GM21717 (cell line): ENCODE measurements around the gene ANO1.
"Not testable (repeated sequence)": the region's sequence is repeated elsewhere in the genome, so short reads cannot be mapped to it uniquely, and the experiment has no call there.

Experiments
- ATAC-seq: cut with Tn5 transposase; IDR thresholded peaks from one replicate; pipeline ENCODE4 v1.9.1; 2021; ENCODE audit warnings: mild to moderate bottlenecking, moderate library complexity; ENCODE audit not compliant: unreplicated experiment

ANO1 gene

DNA sequence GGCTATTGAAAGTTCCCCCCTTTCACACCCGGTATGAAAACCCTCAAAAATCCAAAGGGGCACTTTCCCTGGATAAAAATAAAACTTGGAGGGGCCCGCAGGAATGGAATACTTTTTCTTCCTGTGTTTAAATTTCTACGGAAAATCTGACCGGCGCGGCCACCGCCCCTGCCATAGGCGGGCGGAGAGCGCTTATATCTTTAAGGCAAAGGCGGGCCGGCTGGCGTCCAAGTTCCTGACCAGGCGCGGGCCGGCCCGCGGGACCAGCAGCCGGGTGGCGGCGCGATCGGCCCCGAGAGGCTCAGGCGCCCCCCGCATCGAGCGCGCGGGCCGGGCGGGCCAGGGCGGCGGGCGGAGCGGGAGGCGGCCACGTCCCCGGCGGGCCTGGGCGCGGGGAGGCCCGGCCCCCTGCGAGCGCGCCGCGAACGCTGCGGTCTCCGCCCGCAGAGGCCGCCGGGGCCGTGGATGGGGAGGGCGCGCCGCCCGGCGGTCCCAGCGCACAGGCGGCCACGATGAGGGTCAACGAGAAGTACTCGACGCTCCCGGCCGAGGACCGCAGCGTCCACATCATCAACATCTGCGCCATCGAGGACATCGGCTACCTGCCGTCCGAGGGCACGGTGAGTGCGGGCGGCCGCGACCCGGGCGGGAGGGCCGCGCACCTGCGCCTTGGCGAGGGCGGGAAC is at the start of gene ANO1:
Gene ANO1 (plus strand): TSS at position 223 of the 686 bp plus-strand sequence. CDS start 290 bp downstream, at position 513.
- ATAC-seq, result no peak

- ATAC-seq, result no peak
Observed at GRCh38 chr11:70029115-70029860, 48.8 kb upstream of the ANO1 start.

DNA sequence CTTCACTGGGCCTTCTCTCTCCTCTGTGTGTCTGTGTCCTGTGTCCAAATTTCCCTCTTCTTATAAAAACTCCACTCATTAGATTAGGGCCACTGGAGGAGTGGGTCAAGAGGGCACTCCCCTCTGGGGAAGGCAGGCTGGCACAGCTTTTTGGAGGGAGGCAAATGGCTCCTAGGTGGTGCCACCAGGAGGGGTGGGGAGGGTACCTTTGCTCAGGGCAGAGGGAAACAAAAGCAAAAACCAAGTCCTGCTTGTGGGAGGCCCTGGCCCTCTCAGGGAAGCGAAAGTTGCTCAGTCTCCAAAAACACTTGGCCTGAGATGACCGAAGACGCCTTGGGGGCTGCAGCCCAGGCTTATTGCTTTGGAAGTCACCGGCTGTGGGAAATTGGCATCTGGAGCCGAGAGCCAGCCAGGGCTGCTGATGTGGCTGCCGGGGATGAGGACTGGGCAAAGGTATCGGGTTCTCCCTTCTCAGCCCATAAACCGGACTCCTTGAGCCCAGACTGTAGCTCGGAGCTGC is 48.2 kb upstream of the ANO1 start:
- no peak for ATAC-seq

GRCh38 chr11:70030412-70030811 is 47.7 kb upstream of the ANO1 start:
- ATAC-seq, result no peak

DNA sequence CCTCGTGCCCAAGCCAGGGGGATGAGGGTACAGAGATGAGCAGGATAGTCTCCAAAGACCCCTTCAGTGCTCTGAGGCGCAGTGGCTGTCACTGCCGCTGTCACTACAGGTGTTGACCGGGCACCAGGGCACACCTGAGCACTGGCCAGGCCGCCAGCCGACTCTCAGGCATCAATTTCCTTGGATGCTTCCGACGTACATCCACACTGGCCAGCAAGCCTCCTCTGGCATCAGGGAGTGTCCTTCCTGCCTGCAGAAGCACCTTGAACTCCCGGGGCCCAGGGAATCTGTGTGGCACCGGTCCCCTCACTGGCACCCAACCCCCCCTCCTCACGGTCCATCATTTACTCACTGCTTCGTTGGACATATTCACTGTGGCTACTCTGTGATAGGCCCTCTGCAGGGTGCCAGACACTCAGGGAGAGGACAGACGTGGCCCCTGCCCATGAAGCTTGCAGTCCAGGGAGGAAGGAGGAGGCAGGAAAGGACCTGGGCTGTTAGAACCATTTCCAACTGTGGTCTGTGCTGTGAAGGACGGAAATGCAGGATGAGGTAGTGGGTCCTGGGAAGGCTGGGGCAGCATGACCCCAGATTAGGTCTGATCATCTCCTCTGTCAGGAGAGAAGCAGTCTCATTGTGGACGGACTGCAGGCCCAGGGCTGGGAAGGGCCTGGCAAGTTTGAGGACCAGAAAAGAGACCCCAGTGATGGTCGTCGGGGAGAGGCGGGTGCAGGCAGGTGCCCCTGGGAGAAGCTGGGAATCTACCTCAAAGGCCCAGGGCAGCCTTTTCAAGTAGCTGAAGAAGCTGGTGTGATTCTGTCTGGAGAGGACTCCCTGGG is 46.3 kb upstream of the ANO1 start:
- no peak for ATAC-seq

GRCh38 chr11:70032470-70032795 is 45.7 kb upstream of the ANO1 start:
- no peak for ATAC-seq

DNA sequence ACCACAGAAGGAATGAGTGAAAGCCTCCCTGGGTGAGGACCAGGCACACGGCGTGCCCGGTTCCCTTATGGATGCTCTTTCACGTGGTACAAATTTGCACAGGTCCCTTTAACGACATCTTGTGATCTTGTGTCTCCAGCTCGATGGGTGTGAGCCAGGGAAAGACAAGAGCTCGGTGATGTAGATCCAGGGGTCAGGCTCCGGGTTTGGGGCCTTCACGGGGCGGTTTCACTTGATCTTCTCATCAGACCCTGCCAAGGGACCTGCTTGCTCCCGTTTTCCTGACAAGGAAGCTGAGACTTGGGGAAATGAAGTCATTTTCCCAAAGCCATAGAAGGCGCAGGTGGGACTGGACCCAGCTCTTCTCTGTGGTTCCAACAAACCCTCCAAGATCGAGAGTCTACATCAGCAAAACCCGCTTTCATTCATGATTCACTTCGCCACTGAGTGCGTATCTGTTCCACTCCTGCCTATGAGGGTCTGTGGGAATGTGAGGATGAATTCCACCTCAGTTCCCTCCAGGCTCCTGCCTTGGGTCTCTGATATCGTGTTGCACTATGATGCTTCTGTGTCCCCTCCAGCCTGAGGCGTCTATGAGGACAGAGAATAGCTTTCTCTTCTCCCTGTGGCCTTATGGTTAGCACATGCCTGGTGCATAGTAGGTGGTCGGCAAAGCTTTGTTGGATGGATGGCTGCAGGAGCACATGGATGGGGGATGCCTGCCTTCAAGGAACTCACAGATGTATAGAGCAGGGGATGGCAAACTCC is 45.0 kb upstream of the ANO1 start:
- ATAC-seq, result no peak

DNA sequence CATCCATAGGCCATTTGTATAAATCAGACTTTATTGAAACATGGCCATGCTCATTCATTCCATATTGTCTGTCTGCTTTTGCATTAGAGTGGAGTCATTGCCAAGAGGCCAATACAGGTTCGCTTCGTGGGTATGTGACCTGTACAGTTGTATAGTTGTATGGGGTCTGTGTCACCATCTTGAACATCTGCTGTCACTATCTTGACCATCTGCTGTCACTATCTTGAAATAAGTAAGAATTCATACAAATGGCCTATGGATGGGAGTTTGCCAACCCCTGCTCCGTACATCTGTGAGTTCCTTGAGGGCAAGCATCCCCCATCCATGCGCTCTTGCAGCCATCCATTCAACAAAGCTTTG is 44.4 kb upstream of the ANO1 start:
- no peak for ATAC-seq

- no peak for ATAC-seq
Observed at GRCh38 chr11:70034740-70035365, 43.3 kb upstream of the ANO1 start.

DNA sequence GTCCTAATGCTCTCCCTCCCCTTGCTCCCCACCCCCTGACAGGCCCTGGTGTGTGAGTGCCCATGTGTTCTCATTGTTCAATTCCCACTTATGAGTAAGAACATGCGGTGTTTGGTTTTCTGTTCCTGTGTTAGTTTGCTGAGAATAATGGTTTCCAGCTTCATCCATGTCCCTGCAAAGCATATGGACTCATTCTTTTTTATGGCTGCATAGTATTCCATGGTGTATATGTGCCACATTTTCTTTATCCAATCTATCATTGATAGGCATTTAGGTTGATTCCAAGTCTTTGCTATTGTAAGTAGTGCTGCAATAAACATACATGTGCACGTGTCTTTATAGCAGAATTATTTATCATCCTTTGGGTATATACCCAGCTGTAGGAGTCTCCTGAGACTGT is 42.5 kb upstream of the ANO1 start:
- not testable (repeated sequence) for ATAC-seq

- ATAC-seq, result no peak
Observed at GRCh38 chr11:70036971-70037882, 40.9 kb upstream of the ANO1 start.

DNA sequence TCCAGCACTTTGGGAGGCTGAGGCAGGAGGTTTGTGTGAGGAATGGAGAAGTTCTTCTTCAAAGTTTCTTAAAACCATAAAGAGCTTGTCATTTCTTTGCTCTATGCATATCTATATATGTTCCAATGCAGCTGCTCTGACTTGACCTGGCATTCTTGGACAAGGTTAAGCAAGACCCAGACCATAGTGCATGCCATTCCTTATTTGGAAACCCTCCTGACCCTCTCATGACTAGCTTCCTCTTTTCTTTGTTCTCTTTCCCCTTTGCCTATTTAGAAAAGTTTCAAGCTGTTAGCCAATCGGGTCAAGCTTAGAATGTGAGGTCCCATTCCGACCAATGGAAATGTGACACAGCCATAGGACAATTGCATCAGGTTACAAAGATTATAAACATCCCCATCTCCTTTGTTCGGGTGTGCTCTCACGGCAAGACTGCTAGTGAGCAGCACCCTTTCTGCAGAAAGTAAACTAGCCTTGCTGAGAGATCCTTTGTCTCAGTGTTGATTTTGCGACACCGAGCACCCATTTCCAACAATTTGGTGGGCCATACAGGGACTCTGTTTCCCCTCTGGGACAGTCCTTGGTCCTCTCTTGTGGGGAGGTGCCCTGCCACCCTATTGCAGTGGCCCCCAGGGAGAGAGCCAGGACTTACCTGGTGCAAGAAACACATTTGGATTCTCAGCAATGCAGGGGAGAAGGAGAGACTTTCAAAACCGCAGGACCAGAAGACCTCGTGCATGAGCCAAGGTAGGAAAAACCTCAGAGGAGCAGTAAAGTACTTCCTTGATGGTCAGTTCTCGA is 39.9 kb upstream of the ANO1 start:
- no peak for ATAC-seq

- no peak for ATAC-seq
Observed at GRCh38 chr11:70040452-70040851, 37.7 kb upstream of the ANO1 start.

DNA sequence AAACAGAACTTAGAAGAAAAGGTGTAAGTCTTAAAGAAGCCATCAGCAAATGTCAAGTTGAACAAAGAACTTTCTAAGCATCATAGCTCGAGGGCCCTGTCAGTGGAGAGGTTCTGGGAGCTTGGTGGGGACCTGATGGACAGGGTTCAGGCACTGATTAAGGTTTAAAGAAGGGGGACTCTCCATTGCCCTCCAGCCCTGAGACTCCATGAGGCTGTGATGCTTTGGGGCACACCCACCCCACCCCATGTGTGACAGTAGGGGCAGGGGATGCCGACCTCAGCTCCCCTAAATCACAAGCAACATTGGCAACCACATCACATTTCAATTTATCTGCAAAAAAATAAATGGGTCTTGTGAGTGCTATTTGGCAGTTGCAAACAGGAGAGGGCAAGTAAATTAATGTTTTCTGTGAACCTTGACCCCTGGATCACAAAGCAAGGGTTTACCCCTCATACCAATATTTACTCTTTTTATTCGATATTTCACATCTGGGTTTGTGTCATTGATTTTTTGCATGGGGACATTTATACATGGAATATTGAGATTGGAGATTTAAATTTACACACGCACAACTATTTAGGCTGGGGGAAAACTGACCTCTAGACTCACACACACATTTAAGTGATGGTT is 37.1 kb upstream of the ANO1 start:
- no peak for ATAC-seq

DNA sequence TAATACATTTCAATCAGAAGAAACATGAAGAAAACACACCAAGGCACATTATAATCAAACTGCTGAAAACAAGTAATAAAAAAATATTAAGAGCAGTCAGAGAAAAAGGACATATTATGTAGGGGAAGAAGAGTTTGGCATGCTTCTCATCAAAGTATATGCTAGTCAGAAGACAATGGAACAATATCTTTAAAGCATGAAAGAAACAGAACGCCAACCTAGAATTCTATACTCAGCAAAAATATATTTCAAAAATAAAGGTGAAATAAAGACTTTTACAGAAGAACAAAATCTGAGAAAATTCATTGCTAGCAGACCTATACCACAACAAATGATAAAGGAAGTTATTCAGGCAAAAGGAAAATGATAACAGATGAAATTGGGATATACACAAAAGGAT is 34.6 kb upstream of the ANO1 start:
- no peak for ATAC-seq

DNA sequence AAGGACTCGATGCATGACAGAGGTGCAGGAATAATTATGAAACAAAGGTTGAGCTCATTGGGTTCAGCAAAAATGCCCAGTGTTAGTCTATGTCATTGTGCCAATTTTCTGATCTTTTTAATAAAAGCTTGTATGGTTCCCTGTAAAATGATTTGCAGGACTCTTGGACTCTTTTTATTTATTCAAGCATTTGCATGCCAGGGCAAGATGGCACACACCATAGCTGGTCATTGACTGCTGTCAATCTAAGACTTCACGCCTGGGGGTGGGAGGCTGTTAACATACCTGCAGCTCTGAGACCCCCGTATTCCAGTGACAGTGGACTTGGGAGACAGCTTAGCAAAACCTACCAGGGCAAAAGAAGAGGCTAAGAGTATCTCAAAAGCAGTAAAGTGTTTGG is 32.0 kb upstream of the ANO1 start:
- ATAC-seq, result no peak

GRCh38 chr11:70048279-70049024 is 29.7 kb upstream of the ANO1 start:
- no peak for ATAC-seq
